NB4 (cell line): ENCODE data around the gene POLG.

Experiments used
- CTCF ChIP-seq: IDR thresholded peaks from one replicate; pipeline ENCODE4 v1.5.1; 2012; ENCODE audit warnings: low read depth, low read length
- MAX ChIP-seq: IDR thresholded peaks from 2 replicates; pipeline ENCODE4 v1.6.1; 2011; ENCODE audit warnings: low read depth, low read length
- MYC ChIP-seq: IDR thresholded peaks from 2 replicates; pipeline ENCODE4 v1.6.1; 2011; ENCODE audit warnings: low read depth, low read length
- POLR2A ChIP-seq: IDR thresholded peaks from 2 replicates; pipeline ENCODE4 v1.6.1; 2011; ENCODE audit warnings: mild to moderate bottlenecking; ENCODE audit not compliant: insufficient read length; ENCODE audit errors: extremely low read depth

GRCh38 chr15:89301304-89302089, 33.1 kb downstream of the POLG start:
- TF ChIP-seq CTCF (no peak), MAX (no peak), POLR2A (no peak), MYC (no peak)
